ENCODE measurements around the gene DNAH2. TPM values are rescaled to one million over a fixed set of nuclear protein-coding genes. Genes with fewer than 3 reads are reported as not detected.

The DNAH2 gene
- total and polyA plus RNA-seq, 9 donors: 0.88 to 10.3 (median 2.5) TPM

DNA sequence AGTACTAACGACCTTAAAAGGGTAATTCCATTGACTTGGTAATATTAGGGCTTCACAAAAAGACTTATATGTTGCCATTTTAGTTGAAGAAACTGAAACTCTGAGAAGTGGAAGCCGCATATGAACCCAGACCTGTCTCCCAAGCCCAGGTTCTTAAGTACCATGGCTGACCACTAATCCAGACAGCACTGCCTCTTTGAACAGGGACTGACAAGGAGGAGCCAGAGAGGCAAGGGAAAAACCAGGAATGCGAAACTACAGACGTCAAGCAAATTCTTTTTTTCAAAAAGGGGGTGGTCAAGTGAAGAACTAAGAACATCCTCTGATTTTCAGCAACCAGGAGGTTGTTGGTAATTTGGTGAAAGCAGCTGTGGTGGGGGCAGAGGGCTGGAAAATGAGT, 155.5 kb downstream of the DNAH2 start:
- Histone ChIP-seq H3K4me3 (no peak overlapping the region), H3K9me3 (no peaks in the 10 kb centered on the region), H3K27me3 (no peaks in the 10 kb centered on the region), H3K4me1 (ENCODE audit: insufficient read depth) (no peaks in the 10 kb centered on the region), H3K27ac (no peak overlapping the region), H3K36me3 (no peaks in the 10 kb centered on the region)
- 63 to 65% (median 65%) methylated on average over 4 of the region's 4 CpGs for WGBS, 3 donors
- DNase-seq: no peak
- intact Hi-C loops (cut with DNase I): loop anchor here in 1 of 4 donors (5.0 kb wide), 1 partner anchor 184 kb away; no protein-coding TSS in a partner anchor
- TF ChIP-seq EP300 (IDR thresholded peaks at IDR 0.05): no peak
- TF ChIP-seq POLR2A (IDR thresholded peaks at IDR 0.05): no peak
- no peak for TF ChIP-seq CTCF (IDR thresholded peaks at IDR 0.05)

DNA sequence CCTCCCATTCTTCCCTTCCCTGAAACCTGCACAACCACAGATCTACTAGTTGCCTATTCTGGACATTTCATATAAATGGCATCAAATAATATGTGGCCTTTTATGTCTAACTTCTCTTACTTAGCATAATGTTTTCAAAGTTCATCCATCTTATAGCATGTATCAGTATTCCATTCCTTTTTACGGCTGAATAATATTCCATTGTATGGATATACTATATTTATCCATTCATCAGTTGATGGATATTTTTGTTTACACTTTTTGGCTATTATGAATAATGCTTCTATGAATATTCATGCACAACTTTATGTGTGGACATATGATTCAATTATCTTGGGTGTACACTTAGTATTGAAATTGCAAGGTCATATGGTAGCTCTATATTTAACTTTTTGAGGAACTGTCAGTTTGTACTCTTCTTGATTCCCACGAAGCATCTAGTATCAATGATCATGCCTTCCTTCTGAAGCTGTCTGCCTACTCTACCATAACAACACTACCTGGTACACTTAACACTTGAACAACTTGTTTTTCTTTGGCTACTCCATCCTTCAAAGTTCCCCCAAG, 158.3 kb downstream of the DNAH2 start:
- no peaks in the 10 kb centered on the region for H3K9me3 ChIP-seq
- no peak overlapping the region for H3K27ac ChIP-seq
- no peaks in the 10 kb centered on the region for H3K36me3 ChIP-seq
- 80 to 90% (median 85%) methylated on average over 2 of the region's 2 CpGs for WGBS, 3 donors
- intact Hi-C loops (cut with DNase I): no loop called here
- H3K4me1 ChIP-seq (ENCODE audit: insufficient read depth): no peaks in the 10 kb centered on the region
- H3K4me3 ChIP-seq: no peak overlapping the region
- TF ChIP-seq POLR2A (IDR thresholded peaks at IDR 0.05) (no peak), EP300 (IDR thresholded peaks at IDR 0.05) (no peak), CTCF (IDR thresholded peaks at IDR 0.05) (no peak)
- no peaks in the 10 kb centered on the region for H3K27me3 ChIP-seq
- DNase-seq: no peak

DNA sequence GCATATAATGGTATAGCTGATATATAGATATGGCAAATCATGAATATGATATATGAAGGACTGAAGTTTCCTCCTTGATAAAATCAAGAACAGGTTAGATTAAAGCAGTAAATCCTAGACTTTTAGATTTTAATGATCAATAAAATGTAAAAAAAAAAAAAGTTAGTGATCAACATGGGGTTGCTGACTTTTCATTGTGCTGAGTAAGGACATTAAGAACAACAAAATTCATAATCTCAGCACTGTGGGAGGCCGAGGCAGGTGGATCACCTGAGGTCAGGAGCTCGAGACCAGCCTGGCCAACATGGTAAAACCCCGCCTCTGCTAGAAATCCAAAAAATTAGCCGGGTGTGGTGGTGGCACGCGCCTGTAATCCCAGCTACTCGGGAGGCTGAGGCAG, 160.7 kb downstream of the DNAH2 start:
- Histone ChIP-seq H3K4me1 (ENCODE audit: insufficient read depth) (no peaks in the 10 kb centered on the region), H3K27me3 (no peaks in the 10 kb centered on the region), H3K27ac (no peak overlapping the region), H3K4me3 (no peak overlapping the region), H3K36me3 (no peaks in the 10 kb centered on the region), H3K9me3 (no peaks in the 10 kb centered on the region)
- WGBS, 3 donors: 92 to 98% (median 94%) methylated on average over 7 of the region's 7 CpGs
- no peak for DNase-seq
- intact Hi-C loops (cut with DNase I): no loop called here
- TF ChIP-seq CTCF (IDR thresholded peaks at IDR 0.05): no peak
- no peak for TF ChIP-seq POLR2A (IDR thresholded peaks at IDR 0.05)
- TF ChIP-seq EP300 (IDR thresholded peaks at IDR 0.05): no peak

DNA sequence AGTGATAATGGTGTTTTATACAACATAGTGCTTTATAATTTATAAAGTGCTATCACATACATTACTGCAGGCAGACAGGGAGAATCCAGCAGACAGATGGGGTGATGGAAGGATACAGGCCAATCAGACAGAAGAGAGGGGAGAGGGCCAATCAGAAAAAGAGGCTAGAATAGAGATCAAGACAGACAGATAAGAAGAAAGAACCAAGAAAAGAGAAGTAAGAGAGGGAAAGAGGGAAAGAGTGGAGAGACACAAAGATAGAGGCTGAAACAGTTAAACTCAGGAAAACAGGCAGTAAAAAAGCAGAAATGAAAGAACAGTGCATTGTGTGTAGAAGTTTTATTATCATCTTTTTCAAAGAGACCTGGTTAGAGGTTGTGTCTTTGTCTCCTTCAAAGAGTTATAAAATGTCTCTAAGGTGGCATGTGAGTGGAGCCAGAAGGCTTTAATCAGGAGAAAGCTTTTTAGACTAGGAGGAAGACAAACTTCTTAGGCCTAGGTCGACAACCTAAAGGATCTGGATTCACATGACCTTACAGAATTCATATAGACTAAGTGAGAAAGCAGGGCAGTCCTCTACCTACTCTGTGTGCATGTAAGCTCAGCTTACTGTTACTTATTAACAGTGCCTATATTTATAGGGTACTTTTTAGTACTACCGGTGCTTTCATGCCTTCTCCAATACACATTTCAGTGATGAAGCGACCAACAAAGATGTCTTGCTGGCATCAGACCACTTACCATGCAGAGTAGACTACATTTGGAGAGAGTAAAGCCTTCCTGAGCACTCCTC, 162.7 kb downstream of the DNAH2 start:
- intact Hi-C loops (cut with DNase I): no loop called here
- Histone ChIP-seq H3K4me1 (ENCODE audit: insufficient read depth) (no peaks in the 10 kb centered on the region), H3K9me3 (no peaks in the 10 kb centered on the region), H3K36me3 (no peaks in the 10 kb centered on the region), H3K27ac (no peak overlapping the region), H3K4me3 (no peak overlapping the region), H3K27me3 (no peaks in the 10 kb centered on the region)
- DNase-seq: no peak
- WGBS, 3 donors: 78 to 83% (median 82%) methylated on average over 3 of the region's 3 CpGs
- TF ChIP-seq CTCF (IDR thresholded peaks at IDR 0.05) (no peak), EP300 (IDR thresholded peaks at IDR 0.05) (no peak), POLR2A (IDR thresholded peaks at IDR 0.05) (no peak)
